Kidney glomerular epithelial cell (primary cell): ENCODE measurements around the gene PTPN7.
"Not testable (repeated sequence)": the region's sequence is repeated elsewhere in the genome, so short reads cannot be mapped to it uniquely, and the experiment has no call there.

ENCODE experiments used
- DNase-seq: peaks from one replicate; lab custom pipeline; 2025; lab: John Stamatoyannopoulos, UW

Gene PTPN7

DNA sequence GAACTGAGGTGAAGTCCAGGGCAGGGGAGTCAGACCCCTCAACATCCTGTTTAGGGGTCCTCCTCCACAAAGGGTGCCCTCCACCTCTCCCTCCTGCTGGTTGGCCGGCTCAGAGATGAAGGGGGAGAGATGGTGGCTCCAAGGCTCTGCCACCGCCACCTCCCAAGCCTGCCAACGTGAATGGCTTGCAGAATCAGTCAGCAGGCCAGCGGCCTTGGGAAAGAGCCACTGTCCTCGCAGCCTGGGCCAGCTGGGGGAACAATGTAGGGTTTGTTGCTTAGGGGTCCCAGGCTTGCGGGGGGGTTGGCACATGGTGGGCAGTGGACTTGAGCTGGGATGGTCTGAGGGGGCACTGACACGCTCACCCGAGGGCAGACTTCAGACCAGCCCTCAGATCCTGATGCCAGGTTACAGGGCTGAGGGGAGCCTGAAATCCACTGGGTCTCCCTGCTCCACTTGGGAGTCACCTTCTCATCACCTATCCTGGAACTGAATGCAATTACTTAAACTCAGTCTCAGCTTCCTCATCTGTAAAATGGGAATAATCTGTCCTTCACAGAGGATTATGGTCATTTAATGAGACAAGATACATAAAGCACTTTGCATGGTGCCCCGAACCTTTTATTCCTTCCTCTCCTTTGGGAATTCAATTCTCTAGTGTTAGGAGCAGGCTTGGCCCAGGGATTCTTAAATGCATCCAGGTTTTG is 29.4 kb downstream of the PTPN7 start:
- DNase-seq, result no peak

DNA sequence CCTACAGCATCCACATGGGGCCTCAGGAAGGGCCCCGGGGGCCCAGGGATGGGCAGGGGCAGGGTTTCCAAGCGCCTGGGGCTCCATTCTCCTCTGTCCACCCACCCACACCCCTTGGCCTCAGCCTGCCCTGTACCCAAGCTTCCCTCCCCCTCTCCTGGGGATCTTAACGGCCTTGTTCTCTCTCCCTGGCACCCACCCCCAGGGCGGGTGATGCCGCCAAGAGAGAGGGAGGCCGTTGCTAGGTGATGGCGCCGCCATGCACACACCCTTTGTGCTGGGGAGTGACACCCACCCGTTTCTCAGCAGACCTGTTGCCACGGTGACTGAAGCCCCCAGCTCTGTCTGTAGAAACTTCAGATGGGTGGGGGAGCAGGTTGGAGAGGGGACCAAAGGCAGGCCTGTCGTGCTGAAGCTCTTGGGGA is 30.1 kb downstream of the PTPN7 start:
- DNase-seq, result no peak

DNA sequence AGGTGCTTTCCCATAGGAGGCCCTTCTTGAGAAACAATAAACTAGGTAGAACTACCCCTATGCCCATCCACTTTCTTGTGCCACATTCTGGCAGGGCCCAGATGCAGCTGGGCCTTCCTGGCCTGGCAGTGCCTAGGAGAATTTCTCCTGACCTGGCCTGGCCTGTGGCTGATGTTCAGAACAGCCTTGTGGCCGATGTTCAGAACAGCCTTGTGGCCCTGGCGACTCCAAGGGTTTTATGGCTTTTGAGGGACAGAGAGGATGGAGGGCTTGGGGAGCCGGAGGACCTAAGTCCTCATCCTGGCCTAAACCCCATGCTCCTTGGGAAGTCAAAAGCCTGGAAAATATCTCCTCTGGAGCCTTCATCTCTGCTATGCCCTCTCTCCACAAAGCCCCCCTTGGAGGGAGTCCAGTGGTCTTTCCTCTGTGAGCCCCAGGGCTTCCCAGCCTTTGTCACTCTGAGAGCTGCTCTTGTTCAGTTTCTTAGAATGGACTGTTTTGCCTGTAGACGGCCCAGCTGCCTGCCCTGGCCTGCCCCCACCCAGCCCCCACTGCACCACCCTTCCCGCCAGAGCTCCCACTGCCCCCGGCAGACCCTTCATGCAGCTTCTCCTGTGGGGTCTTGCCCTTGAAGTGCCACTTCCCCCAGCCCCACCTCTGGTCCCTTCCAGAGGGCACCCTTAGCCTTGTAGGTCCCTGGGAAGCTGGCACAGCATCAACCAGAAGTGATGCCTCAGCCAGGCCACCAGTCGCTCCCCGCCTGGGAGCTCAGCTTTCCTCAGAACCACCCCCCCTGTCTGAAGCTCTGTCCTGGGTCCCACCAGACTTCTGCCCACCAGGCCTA is 30.7 kb downstream of the PTPN7 start:
- DNase-seq, result no peak

DNA sequence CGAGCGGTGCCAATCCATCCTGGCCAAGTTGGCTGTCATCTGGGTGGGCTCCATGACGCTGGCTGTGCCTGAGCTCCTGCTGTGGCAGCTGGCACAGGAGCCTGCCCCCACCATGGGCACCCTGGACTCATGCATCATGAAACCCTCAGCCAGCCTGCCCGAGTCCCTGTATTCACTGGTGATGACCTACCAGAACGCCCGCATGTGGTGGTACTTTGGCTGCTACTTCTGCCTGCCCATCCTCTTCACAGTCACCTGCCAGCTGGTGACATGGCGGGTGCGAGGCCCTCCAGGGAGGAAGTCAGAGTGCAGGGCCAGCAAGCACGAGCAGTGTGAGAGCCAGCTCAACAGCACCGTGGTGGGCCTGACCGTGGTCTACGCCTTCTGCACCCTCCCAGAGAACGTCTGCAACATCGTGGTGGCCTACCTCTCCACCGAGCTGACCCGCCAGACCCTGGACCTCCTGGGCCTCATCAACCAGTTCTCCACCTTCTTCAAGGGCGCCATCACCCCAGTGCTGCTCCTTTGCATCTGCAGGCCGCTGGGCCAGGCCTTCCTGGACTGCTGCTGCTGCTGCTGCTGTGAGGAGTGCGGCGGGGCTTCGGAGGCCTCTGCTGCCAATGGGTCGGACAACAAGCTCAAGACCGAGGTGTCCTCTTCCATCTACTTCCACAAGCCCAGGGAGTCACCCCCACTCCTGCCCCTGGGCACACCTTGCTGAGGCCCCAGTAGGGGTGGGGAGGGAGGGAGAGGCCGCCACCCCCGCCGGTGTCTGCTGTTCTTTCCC is 32.4 kb downstream of the PTPN7 start:
- DNase-seq, result no peak

DNA sequence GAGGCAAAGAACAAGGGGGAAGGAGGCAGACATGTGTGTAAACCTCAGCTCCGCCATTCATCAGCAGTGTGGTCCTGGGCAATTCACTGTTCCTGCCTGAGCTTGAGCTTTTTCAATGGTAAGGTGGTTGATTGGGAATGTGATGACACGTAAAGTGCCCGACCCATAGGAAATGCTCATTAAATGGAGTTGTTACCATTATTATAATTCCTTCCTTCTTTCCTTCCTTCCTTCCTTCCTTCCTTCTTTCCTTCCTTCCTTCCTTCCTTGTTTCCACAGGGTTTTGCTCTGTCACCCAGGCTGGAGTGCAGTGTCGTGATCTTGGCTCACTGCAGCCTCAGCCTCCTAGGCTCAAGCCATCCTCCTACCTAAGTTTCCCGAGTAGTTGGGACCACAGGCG is 33.3 kb downstream of the PTPN7 start:
- DNase-seq, result no peak

DNA sequence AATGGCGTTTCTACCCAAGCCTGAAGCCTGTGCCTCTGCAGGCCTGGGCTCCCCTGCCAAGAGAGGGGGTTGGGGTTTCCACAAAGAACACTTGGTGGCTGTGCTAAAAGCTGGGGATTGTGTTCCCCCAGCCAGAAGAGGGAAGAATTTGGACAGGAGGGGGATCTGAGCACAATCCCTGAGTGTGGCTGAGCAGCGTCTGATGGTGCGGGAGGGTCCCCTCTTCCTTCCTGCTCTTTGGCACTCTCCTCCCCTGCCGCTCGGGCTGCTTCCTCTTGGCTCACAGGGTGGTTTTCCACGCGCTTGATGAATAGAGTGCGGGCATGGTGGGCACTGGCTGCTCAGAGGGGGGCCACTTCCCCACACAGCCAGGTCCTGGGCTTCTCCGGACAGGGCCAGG is 34.0 kb downstream of the PTPN7 start:
- DNase-seq, result no peak

DNA sequence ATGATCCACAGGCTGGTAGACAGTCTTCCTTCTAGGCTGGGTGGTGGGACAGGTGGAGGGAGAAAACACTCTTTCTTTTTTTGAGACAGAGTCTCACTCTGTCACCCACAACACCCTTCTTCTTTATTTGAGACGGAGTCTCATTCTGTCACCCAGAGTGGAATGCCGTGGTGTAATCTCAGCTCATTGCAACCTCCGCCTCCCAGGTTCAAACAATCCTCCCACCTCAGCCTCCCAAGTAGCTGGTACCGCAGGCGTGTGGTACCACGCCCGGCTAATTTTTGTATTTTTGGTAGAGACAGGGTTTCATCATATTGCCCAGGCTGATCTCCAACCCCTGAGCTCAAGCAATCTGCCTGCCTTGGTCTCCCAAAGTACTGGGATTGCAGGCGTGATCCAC is 34.8 kb downstream of the PTPN7 start:
- DNase-seq, result no peak

DNA sequence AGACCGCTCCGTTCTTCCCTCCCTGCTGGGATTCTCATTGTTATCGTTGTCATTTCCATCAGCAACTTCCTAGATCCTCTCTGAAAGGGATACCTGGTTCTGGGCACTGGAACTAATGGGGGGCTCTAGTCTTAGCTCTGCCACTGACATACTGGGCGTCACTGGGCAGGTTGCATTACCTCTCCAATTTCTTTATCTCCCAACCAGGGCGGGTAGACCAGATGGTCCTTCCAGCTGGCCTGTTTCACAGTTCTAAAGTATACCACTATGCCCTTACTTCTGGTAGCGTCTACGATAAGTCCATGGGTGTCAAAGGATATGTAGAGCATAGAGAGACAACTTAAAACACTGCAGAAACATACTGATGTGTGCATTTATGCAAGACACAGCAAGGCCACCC is 36.3 kb downstream of the PTPN7 start:
- no peak for DNase-seq

DNA sequence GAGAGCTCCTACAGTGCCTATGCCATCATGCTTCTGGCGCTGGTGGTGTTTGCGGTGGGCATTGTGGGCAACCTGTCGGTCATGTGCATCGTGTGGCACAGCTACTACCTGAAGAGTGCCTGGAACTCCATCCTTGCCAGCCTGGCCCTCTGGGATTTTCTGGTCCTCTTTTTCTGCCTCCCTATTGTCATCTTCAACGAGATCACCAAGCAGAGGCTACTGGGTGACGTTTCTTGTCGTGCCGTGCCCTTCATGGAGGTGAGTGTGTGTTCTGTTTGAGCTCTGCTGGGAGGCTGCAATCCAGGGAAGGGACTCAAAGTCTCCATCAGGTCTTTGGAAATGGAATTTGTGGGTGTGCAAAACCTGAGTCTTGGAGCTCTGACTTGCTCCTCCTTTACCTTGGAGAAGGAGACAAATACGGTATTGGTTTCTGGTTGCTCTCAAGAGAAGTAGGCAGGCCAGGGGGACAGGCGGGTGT is 37.0 kb downstream of the PTPN7 start:
- DNase-seq, result no peak

DNA sequence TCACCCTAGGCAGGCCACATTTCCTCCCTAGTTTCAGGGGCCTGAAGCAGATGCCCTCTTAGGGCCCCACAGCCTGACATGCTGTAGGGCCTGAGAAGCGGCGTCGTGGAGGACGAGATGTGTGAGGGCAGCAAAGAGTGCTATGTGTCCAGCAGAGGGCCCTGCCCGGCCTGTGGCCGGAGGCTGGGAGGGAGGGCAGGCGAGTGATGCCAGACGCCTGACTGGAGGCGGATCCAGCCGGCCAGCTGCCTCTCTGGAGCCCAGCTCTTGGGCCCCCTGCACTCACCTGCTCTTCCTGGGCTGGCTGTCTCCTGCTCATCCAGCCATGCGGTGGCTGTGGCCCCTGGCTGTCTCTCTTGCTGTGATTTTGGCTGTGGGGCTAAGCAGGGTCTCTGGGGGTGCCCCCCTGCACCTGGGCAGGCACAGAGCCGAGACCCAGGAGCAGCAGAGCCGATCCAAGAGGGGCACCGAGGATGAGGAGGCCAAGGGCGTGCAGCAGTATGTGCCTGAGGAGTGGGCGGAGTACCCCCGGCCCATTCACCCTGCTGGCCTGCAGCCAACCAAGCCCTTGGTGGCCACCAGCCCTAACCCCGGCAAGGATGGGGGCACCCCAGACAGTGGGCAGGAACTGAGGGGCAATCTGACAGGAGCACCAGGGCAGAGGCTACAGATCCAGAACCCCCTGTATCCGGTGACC is 37.6 kb downstream of the PTPN7 start, which contains the start of gene GPR37L1:
GPR37L1 (plus strand) TSS at position 279 of the 697 bp plus-strand sequence; CDS start at position 326, 47 bp downstream.
- DNase-seq, result no peak

DNA sequence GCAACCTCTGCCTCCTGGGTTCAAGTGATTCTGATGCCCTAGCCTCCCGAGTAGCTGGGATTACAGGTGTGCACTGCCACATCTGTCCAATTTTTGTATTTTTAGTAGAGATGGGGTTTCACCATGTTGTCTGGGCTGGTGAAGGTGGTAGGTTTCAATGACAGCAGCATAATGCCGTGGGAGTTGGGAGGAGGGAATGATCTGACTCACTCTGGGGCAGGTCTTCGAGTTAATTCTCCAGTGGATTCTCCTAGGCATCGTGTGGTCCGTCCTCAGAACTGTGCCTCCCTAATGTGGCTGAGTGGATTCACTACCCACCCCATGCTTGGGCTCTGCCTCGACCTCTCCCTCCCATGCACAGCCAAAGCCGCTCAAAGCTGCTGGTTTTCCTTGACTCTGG is 39.4 kb downstream of the PTPN7 start:
- DNase-seq, result no peak

DNA sequence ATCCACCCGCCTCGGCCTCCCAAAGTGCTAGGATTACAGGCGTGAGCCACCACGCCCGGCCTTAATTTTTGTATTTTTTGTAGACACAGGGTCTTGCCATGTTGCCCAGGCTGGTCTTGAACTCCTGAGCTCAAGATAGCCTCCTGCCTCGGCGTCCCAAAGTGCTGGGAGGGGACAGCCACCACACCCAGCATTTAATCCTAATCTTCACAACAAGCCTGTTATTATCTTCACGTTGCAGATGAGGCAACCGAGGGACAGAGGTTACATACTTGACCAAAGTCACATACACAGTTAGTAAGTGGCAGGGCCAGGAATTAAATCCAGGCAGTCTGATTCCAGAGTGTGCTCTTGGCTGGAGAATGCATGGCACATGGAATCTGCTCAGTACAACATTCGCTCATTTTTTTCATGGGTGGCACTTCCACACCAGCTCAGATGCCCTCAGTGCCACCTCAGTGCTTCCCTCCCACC is 42.5 kb downstream of the PTPN7 start:
- no peak for DNase-seq

DNA sequence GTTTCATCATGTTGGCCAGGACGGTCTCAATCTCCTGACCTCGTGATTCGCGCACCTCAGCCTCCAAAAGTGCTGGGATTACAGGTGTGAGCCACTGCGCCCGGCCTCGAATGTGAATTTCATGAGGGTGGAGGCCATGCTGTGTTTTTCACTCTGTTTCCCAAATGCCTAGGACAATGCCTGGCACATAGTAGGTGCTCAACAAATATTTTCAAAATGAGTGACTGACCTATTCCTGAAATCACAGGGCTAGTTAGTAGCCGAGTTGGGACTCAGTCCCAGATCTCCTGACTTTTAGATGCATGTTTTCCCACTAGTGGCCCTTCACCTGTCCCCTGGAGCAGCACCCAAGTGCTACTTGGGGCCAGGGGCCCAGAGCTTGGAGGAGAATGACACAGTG is 44.1 kb downstream of the PTPN7 start:
- no peak for DNase-seq

DNA sequence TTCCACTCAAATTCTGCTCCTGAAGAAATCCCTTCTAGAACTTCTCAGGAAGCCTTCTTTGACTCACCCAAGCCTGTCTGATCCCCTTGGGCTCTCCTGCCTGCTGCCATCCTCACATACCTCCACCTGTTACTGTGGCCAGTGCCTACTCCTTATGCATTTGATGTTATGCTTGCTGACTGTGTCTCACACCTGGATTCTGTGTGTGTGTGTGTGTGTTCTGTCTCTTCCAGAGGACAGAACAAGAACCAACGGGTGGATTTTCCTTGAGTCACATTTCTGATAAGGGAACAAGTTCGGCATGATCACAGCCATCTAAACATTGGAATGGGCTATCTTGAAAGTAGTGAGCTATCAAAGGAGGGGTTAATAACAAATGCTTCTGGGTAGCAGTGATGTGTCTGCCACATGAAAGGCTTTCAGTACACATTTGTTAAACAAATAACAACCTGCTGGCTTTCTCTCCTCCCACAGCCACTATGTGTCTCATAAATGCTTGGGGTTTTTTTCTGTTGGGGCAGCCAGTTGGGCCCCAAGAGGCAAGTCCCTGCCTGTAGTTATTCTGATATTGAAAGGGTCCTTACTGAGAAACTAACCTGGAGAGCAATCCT is 46.6 kb downstream of the PTPN7 start:
- DNase-seq, result no peak

DNA sequence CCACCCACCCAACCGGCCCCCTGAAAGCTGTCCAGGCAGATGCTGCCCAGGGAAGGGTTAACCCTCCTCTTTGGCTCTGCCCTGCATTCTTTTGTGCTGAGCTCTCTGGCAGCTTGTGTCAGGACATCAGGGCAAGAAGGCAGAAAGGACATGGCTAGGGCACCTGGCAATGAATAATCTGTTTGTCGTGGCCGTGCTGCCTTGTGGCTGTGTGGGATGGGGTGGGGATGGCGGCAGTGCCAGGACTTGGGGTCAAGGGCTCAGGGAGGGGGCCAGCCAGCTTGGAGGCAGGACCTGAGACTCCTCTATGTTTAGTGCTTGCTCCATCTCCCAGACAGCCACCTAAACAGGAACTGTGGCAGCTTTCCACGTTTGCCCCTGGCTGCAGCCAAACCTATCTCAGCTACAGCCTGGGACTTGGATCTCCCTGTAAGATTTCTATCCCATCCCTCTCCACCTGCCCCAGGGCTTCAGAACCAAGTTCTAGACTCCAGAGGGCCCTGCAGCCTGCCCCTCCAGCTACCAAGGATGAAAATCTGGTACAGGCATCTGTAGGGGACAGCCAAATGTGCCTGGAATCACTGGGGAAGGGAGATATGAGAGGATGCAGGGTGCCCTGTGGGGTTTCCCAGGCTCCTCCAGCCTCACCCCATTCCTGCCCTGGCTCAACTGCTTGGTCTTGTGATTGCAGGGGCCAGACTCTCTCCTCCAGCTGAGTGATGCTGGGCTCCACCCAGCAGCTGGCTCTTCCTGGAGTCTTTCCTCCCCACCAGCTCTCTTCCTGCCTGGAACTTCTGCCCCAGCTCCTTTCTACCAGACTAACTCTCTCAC is 47.3 kb downstream of the PTPN7 start:
- peak; percentile 64 for DNase-seq

DNA sequence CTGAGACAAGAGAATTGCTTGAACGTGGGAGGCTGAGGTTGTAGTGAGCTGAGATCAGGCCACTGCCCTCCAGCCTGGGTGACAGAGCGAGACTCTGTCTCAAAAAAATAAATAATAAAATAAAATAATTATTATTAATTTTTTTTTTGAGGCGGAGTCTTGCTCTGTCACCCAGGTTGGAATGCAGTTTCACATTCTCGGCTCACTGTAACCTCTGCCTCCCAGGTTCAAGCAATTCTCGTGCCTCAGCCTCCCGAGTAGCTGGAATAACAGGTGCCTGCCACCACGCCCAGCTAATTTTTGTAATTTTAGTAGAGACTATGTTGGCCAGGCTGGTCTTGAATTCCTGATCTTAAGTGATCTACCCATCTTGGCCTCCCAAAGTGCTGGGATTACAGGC is 48.8 kb downstream of the PTPN7 start:
- not testable (repeated sequence) for DNase-seq

DNA sequence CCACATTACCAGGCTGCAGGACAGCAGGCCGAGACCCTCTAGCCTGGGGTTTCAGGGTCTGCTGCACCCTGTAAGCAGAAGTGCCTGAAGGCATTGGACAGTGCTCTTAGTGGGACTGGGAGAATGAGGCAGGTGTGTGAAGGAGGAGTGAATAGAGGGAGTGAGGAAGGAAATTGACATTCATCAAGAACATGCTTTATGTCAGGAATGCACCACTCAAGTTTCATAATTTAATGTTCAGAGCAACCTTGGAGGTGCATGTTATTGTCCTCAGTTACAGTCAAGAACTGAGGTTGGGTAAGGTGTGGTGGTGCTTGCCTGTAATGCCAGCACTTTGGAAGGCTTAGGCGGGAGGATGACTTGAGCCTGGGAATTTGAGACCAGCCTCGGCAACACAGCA is 49.4 kb downstream of the PTPN7 start:
- no peak for DNase-seq

DNA sequence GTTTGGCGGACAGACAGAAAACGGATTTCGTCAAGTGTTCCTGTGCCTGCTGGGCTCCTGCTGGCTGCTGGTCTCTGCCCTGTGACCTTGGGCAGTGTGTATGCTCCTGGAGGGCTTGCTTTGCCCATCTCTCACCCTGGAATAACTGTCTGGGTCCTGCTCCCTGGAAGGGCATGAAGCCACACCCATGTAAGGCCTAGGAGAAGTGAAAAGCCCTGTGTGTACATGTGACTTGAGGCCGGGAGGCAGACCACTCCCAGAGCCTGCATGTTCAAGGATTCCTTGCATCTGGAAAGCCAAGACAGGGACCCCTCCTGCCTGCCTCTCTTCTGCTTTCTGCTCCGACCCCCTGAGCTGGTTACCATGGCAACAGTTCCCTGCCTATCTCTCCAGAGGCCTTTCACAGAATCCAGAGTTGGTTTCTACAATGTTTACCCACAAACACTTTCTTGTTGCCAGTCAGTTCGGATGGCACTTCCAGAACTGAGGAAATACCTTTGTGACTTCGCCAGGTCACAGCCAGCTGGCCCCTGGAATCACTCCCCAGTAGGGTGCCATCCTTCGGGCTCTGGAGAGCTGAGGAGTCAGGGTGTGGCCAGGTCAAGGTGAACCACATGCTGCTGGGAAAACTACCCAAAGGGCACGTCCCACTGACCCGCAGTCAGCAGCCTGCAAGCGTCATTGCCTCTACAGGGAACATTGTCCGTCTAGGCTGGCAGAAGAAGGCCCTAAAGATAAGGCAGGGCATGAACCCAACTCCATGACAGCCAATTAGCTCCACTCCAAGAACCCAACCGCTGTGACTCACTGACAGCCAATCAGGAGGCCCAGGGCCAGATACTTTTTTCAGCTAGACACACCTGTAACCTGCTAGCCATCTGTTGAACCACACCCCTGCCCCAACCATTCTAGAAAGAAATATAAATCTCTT is 52.3 kb downstream of the PTPN7 start:
- DNase-seq, result no peak

DNA sequence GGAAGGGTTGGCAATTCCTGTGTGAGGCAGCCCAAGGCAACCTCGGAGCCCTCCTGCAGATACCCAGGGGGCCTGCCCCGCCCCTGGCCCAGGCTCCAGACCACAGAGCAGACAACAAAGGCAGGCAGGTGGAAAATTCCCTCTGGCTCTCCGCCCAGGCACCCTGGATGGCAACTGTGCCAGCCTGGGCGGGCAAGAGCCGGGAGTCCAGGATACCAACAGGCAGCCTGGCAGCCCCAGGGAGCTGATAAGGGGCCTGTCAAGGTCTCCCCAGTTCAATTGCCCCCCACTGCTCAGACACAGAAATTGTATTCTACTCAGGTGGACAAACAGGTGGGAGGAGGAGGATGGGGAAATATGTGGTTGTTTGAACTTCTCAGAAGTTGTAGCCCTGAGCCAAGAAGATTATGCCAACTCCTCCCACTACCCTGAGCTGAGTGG is 53.1 kb downstream of the PTPN7 start:
- DNase-seq, result peak; percentile 34
